ENCODE data around the gene VWA2.

Gene VWA2, protein sequence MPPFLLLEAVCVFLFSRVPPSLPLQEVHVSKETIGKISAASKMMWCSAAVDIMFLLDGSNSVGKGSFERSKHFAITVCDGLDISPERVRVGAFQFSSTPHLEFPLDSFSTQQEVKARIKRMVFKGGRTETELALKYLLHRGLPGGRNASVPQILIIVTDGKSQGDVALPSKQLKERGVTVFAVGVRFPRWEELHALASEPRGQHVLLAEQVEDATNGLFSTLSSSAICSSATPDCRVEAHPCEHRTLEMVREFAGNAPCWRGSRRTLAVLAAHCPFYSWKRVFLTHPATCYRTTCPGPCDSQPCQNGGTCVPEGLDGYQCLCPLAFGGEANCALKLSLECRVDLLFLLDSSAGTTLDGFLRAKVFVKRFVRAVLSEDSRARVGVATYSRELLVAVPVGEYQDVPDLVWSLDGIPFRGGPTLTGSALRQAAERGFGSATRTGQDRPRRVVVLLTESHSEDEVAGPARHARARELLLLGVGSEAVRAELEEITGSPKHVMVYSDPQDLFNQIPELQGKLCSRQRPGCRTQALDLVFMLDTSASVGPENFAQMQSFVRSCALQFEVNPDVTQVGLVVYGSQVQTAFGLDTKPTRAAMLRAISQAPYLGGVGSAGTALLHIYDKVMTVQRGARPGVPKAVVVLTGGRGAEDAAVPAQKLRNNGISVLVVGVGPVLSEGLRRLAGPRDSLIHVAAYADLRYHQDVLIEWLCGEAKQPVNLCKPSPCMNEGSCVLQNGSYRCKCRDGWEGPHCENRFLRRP

DNA sequence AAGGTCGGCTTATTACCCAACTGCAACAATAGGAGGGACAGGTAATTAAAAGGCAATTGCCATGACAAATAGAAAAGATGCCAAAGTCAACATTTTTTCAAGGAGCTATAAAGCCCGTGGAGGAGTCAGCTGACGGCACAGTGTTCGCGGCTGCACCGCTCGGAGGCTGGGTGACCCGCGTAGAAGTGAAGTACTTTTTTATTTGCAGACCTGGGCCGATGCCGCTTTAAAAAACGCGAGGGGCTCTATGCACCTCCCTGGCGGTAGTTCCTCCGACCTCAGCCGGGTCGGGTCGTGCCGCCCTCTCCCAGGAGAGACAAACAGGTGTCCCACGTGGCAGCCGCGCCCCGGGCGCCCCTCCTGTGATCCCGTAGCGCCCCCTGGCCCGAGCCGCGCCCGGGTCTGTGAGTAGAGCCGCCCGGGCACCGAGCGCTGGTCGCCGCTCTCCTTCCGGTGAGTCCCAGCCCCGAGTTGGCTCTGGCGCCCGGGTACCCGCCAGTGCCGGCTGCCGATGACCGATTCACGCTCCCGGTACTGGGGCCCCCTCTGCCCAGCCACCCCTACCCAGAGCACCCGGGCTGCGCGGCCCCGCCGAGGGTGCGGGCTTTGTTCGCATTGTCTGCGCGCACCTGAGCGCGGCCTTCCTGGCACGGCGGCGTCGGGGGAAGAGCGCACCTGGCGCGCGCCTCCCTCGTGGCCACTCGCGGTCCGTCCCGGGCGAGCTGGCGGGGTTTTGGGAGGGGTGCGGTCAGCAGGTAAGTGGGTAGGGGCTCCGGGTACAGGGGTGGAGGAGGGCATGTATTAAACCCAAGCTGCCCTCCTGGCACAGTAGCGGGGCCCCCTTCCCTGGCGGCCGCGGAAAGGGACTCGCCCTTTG lies at the start of gene VWA2:
VWA2 (plus strand) TSS at position 138 of the 877 bp plus-strand sequence. CDS start 9,460 bp downstream, outside the sequence.
- no peak for DNase-seq (ENCODE audit: low read depth in 2 of 2, low spot score in 1 of 2)

DNA sequence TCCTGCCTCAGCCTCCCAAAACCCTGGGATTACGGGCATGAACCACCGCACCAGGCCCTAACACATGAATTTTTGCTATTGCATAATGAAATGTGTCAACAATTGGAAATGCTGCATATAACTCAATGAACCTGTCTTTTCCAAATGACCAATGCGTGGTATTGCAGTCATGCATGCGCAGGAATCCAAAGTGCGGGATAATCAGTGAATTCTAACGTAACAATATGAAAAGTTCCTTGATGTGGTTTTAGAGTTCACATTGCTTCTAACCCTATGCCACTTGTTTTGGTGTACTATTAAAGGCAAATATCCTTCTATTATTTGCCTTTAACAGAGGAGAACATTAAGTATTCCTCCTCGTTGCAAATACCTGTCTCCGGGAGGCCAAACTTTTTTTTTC lies 49.4 kb upstream of the VWA2 start:
- DNase-seq (ENCODE audit: low read depth in 2 of 2, low spot score in 1 of 2): no peak

DNA sequence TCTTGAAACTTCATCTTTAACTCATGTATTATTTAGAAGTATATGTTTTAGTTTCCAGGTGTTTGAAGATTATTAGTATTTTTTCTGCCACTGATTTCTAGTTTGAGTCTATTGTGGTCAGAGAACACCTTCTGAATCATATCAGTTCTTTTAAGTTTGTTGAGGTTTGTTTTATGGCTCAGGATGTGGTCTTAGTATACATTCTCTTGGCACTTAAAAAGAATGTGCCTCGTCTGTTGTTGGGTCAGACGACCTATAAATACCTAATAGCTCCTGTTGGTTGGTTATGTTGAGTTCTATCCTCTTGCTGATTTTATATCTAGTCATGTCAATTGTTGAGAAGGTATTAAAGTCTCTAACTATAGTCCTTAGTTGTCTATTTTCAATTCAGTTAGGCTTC lies 44.0 kb upstream of the VWA2 start:
- no peak for DNase-seq (ENCODE audit: low read depth in 2 of 2, low spot score in 1 of 2)

DNA sequence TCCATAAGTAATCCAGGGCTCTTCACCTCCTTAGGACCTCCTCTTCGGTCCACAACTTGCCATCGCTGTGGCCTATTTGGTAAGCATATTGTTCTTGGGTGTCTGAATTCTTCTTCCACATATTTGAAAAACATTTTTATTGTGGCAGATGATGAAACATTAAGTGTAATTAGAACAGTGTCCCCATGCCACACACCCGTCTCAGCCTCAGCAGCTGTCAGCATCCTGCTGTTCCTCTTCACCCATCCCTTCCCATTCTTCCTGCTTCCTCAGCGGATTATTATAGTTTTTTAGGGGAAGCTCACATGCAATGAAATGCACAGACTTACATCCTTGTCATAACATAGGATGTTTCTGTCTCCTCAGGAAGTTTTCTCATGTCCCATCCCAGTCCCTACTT lies 39.8 kb upstream of the VWA2 start:
- DNase-seq (ENCODE audit: low read depth in 2 of 2, low spot score in 1 of 2): no peak

DNA sequence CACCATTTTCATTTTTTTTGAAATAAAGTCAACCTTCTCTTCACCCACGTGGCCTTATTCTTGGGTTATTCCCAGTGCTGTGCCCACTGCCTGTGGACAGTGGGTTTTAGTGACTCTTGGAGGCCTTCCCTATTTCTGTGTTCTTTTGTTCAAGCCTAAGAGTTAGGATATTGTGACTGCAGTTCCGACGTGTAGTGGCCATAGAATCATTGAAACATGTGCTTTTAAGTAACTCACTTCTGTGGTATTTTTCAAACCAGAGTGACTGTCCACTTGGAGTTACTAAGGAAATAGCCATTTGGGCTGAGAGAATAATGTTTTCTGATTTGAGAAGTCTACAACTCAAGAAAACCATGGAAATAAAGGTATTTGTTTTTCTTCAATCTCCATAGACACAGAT lies 36.2 kb upstream of the VWA2 start:
- DNase-seq (ENCODE audit: low read depth in 2 of 2, low spot score in 1 of 2): no peak

DNA sequence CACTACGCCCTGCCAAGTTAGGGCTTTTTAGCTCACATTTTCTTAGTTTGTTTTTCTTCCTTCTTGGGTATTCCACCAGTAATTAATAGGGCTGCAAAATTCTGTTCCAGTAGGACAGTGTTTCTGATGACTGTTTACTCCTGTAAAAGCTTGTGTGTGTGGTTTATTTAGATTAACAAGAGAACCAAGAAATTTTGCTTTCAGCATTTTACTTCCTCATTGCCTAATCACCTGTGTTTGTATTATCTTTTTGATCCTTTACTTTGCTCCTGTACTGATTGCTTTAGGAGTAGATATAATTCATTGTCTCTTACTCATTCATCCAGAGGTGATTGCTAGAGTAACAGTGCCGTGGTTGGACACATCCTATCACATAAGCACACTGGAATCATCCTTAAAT lies 32.2 kb upstream of the VWA2 start:
- no peak for DNase-seq (ENCODE audit: low read depth in 2 of 2, low spot score in 1 of 2)

DNA sequence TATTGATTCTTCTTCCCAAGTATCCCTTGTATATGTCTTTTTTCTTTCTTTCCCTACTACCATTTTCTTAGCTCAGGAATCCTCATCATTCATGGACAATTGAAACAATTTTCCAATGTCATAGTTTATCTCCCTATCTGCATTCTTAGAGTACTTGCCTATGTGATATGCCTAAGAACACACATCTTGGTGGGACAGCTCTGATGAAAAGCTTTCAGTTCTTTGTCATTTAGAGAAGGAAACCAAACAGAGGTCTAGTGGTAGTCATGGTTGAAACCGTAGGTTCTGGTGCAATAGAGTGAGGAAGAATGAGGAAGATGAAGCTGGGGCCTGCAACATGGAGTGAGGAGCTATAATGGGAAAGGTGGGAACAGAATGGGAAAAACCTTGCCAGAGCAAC lies 31.7 kb upstream of the VWA2 start:
- no peak for DNase-seq (ENCODE audit: low read depth in 2 of 2, low spot score in 1 of 2)

DNA sequence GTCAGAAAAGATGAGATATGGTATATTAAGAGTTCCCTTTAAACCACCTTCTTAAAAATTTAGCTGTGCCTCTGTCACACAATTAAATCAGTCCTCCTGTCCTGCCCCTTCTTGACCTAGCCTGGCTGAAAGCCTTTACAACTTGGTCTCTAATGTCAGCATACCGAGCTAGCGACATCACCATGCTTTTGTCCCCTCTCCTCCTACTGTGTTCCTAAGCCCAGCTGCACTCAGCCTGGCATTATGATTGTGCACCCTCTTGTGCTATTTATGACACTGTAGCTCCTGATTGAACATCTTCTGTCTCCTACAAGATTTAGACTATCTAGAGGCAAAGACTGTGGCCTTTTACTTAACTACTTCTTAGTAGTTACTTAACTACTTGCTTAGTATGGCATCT lies 30.7 kb upstream of the VWA2 start:
- no peak for DNase-seq (ENCODE audit: low read depth in 2 of 2, low spot score in 1 of 2)

DNA sequence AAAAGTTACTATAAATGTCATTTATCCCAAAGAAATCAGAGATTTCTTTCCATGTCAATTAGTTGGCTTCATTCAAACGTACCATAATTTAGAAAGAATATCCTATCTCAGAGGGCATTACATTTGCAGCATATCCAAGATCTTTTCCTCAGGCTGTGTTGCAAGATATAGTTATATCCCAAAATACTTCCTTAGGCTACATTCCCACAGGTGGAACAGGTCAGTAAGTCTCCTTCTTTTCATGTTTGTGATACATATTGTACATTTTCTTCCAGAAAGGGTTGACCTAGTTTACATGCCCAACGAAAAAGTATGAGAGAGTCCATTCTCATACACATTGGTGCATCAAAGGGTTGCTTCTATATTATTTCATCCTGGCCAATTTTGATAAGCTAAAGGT lies 26.9 kb upstream of the VWA2 start:
- no peak for DNase-seq (ENCODE audit: low read depth in 2 of 2, low spot score in 1 of 2)

DNA sequence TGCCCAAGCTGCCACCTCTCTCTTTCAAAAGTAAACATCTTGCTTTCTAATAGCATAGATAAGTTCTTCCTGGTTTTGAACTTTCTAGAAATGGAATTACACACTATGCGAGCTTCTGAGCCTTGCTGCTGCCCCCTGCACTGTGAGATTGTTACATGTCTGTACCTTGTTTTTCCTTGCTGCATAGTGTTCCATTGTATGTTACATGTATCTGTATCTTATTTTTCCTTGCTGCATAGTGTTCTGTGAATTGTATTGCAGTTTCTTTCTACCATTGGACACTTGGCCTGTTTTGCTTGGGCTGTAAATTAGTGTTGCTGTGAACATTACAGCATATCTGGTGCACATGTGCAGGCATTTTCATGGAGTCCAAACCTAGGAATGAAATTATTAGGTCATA lies 24.0 kb upstream of the VWA2 start:
- DNase-seq (ENCODE audit: low read depth in 2 of 2, low spot score in 1 of 2): no peak

DNA sequence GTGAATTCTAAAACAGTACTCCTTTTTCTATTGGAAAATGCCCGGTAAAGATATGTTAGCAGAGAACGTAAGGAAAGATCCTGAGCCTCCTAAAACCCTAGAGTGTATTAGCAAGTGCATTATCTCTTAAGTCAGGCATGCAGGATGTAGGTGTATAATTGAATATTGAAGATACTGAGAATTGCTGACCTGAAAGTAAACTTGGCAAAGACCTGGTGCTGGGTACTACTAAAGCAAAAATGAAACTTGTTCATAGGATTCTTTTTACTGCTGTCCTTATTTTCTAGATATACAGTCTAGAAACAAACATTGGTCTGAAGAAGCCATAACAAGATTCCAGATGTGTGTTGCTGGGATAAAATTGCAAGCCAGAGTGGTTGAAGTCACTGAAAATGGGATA lies 18.8 kb upstream of the VWA2 start:
- no peak for DNase-seq (ENCODE audit: low read depth in 2 of 2, low spot score in 1 of 2)

DNA sequence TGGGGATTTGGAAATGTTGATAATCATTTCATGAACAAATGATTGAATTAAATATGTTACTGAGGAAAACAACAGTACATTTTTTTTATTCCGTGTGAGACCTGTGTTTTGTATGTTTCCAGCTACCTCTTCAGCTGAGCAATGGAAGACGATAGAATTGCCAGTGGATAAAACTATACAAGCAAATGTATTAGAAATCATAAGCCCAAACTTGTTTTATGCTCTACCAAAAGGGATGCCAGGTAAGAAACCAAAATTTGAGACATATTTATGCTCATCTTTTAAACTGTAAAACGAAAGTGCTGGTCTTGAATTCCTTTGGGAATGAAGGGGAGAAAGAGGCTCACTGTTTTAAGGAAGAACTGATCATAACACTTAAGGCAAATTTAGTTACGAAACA lies 17.8 kb upstream of the VWA2 start:
- no peak for DNase-seq (ENCODE audit: low read depth in 2 of 2, low spot score in 1 of 2)

DNA sequence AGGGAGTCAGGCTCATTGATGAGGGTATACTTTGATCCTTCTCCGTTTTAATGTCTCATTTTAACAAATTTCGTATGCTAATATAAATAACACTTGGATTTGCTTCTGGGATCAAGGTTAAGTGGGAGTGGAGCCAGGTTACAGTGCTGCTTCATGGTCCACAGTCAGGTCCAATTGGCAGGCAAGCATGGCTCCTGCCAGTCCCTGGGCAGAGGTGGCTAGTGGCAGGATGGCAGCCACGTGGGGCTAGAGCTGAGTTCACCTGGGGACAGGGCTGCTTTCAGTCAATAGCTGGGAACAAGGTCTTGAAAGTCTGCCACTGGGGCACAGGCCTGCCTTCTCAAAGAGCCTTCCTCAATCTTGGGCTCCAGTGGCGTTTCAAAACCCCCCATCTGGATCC lies 16.0 kb upstream of the VWA2 start:
- DNase-seq (ENCODE audit: low read depth in 2 of 2, low spot score in 1 of 2): no peak

DNA sequence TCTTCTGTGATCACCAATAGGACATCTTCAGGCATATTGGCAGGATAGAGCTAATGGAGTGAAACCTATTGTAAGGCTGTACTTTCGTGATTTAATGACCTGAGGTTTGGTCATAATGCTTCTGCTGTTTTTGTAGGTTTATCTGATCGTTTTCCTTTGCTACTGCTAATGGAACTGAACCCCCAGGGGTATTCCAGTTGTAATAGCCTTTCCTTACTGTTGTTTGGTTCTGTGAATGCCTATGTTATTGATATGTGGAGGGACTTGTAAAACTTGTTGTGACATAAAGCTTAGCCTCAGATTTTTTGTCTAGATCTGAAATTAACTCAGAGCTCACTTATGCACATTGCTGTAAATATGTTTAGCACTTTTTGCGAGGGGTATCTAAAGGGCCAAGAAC lies 10.9 kb upstream of the VWA2 start:
- no peak for DNase-seq (ENCODE audit: low read depth in 2 of 2, low spot score in 1 of 2)

DNA sequence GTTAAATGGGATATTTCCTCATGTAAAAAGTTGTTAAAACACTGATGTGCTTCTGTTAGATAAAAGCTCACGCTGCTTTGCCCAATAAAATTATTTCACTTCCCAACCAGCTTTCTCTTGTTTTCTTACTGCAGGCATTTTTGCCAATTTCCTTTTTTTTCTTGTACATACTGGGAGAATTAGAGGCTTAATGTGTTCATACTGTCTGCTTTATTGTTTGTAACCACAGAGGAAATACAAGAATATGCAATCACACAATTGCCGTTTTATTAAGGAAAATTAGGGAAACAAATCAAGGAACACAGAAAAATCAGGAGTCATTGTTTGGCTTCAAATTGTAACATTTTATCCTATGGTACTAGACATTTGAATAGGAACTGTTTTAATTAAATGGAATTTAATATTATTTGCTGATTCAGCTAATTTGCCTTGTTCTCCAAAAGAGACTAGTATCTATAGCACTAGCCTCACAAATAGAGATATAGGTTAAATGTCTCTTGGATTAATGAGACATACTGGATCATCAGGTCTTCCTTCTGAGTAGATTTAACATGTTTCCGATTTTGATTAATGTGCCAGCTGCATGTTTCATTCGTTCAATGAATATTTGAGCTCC lies 6.4 kb upstream of the VWA2 start:
- DNase-seq (ENCODE audit: low read depth in 2 of 2, low spot score in 1 of 2): no peak

DNA sequence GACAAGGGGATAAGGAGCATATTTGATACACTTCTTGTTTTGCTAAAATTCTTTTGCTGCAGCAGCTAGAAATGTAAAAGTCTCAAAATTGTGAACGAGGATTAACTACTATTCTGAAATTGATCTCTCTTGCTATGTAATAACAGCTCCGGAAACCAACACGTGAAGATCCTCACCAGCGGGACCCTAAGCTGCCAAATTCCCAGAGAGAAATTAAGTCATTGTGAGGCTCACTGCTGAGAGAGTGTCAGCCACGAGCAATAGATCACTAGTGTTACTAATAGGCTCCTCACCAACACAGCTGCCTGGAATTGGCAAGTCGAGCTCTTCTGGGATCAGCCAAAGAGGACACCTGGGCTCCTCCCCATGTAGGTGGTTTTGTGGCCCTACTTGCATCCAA lies 5.6 kb upstream of the VWA2 start:
- no peak for DNase-seq (ENCODE audit: low read depth in 2 of 2, low spot score in 1 of 2)

DNA sequence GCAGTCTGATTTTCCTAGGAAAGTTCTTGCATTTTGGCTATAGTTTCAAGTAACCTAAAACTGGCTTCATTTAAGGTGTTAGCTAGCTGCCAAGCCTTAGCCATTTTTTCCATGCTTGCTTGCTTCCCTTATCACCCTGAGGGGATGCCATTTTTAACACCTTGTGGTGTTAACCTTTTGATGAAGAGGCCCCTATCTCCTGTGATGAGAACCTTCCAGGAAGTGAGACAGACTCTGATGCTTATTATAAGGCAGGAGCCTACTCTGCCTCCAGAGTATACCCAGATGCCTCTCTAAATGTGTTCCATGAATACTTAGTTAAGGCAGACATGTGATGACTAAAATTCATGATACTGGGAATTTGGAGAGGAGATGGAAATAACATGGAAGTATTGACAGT lies 4.9 kb upstream of the VWA2 start:
- no peak for DNase-seq (ENCODE audit: low read depth in 2 of 2, low spot score in 1 of 2)

DNA sequence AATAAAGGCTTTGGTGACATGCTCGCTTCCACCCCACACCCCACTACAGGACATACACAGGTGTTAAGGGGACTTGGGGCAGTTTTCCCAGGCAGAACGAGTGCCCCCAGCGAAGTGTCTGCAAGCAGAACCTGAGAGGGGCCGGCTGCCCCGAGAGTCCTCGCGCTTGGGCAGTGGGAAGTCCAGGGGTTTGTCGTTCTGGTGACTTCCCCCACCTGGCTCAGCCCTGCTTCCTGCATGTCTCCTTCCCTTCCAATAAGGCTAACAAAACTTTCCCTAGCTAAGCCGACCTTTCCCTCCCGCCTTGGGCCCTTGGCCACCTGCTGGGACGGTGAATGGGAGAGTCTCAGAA lies 916 bp downstream of the VWA2 start:
- no peak for DNase-seq (ENCODE audit: low read depth in 2 of 2, low spot score in 1 of 2)

DNA sequence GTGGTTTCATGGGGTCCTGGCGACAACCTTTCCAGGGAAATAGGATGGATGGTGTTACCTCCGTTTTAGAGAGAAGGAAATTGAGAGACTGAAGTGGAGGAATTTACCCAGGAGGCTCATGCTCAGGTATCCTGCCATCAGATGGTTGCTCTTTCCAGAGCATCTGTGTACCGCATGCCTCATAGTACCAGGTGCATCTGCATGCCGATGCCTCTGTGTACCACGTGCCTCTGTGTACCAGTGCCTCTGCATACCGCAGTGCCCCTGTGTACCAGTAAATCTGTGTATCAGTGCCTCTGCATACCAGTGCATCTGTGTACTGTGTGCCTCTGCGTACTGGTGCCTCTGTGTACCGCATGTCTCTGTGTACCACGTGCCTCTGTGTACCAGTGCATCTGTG lies 3.2 kb downstream of the VWA2 start:
- no peak for DNase-seq (ENCODE audit: low read depth in 2 of 2, low spot score in 1 of 2)

DNA sequence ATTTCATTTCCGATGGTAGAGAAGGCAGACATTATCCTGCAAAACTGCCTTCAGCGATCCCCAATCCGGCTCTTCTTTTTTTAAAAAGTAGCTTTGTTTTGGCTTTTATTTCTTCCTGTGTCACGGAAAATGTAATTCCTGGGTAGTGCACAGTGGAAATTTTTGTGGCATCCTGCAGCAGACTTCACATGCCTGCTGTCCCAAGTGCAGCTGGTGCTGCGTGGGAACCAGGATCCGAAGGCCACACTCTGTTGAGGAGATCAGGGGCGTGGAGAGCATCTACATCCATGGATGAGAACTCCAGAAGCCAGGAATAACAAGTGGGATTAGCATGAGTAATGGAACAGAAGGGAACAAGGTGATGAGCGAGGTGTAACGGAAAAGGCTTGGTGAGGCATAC lies 4.6 kb downstream of the VWA2 start:
- DNase-seq (ENCODE audit: low read depth in 2 of 2, low spot score in 1 of 2): no peak

DNA sequence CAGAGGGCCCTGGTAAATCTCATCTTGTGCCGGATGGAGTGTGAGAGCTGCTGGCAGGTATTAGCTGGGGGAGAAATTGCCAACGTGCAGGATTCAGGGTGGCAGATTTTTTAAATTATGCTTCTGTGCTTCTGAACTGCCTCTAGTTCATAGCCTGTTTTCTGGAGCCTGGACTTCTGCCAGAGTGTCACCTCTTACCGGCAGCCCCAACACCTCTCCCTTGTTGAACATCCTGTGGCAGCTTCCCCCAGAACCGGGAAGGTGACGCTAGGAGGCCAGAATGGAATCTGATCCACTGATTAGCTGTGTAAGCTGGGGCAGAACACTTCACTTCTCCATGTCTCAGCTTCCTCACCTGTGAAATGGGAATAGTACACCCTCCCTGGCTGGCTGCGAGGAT lies 5.1 kb downstream of the VWA2 start:
- no peak for DNase-seq (ENCODE audit: low read depth in 2 of 2, low spot score in 1 of 2)

All from stimulated activated CD8-positive, alpha-beta memory T cell treated with anti-CD3 and anti-CD28 coated beads, Interleukin-4, amount 100 ng/mL, for 1 hour (primary cell).